ENCODE data around the gene DLG2.

Gene DLG2

DNA sequence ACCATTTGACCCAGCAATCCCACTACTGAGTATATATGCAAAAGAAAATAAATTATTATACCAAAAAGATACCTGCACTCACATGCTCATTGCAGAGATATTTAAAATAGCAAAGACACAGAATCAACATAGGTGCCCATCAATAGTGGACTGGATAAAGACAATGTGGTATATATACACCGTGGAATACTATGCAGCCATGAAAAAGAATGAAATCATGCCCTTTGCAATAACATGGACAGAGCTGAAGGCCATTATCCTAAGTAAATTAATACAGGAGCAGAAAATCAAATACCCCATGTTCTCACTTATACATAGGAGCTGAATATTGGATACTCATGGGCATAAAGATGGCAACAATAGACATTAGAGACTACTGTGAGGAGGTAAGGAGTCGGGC, 68.7 kb downstream of the DLG2 start:
- no peak for DNase-seq (ENCODE audit: low spot score)

GRCh38 chr11:85551881-85552280, 75.3 kb downstream of the DLG2 start:
- no peak for DNase-seq (ENCODE audit: low spot score)

DNA sequence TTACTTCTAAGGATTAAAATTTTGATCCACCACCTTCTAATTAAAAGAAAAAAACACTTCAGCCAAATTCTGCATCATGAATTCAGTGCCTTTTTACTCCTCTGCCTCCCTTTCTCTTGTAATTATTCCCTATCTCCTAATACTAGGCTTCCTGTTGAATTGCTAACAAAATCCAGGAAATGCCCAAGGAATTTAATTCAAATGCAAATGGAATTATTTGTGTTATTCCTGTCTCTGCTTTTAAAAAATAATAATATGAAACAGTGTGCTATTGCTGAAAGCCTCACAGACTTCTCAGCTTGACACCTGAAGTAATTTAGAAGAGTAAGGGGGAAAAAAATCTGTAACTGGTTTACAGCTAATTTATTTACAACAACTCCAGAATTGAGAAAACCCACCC, 85.5 kb downstream of the DLG2 start:
- no peak for DNase-seq (ENCODE audit: low spot score)

- DNase-seq (ENCODE audit: low spot score): no peak
These were observed 86.4 kb downstream of the DLG2 start for GRCh38 chr11:85540635-85541205.

DNA sequence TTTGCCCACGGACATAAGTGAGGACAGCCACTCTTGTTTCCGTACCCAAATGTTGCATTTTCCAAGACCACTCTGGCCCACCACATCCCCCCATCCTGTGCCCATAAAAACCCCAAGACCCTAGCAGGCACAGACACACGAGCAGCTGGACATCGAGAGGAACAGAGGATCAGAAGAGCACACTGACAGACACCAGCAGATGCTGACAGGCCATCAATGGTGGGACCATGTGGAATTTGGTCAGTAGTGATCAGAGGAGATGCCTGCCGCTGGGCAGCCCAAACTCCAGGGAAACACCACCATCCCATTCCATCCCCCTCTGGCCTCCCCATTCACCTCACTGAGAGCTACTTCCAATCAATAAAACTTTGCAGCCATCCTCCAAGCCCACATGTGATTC, 87.0 kb downstream of the DLG2 start:
- no peak for DNase-seq (ENCODE audit: low spot score)

DNA sequence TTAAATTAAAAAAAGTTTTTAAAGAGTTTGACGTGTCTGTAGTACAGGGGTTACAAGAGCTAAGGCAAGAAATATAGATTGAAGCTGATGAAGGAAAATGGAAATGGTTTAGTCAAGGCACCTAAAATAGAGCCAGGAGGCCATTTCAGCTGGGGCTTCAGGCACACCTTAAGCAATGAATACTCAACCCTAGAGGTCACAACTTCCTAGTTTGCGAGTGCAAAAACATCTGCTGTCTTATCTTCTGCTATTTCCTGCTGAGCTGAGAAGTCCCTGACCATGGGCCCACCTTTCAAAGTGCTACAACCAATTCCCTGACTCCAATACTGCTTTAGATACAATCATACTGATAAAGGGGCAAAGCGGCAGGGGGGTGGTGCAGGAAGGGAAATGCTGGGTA, 87.4 kb downstream of the DLG2 start:
- DNase-seq (ENCODE audit: low spot score): no peak

DNA sequence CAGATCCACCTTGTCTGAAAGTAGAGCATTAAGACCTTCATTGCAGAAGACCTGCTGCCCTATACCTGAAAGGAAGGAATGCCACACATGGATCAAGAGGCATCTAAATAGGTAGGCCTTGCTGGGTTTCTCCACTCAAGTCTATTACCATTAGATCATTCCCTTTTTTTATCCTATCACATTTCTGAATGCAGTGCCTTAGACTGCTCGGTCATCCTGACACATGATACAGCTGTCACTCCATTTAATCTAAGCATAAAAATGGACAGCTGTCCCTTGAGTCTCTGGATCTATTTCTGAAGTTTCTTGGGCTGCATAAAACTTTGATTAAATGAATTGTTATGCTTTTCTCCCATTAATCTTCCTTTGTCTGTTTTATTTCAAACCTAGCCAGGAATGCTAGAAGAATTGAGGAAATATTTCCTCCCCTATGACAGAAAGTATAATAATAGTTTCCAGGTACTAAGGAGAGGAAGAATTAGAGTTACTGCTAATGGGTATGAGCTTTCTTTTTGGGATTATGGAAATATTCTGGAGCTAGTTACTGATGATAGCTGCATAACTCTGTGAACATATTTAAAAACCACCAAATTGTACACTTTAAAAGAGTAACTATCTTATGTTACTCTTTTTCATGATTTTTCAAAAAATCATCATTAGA, 88.0 kb downstream of the DLG2 start:
- no peak for DNase-seq (ENCODE audit: low spot score)

DNA sequence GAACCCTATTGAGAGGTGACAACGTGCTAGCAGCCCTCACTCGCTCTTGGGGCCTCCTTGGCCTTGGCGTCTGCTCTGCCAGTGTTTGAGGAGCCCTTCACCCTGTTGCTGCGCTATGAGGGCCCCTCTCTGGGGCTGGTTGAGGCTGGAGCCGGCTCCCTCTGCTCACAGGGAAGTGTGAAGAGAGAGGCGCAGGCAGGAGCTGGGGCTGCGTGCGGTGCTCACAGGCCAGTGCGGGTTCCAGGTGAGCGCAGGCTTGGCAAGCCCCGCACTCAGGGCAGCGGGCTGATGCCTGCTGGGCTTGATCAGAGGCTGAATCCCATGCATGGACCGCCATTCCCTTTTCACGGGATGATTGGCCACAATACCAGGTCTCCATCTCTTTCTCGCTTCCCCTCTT, 90.7 kb downstream of the DLG2 start:
- no peak for DNase-seq (ENCODE audit: low spot score)

GRCh38 chr11:85534806-85535205, 92.3 kb downstream of the DLG2 start:
- DNase-seq (ENCODE audit: low spot score): no peak

DNA sequence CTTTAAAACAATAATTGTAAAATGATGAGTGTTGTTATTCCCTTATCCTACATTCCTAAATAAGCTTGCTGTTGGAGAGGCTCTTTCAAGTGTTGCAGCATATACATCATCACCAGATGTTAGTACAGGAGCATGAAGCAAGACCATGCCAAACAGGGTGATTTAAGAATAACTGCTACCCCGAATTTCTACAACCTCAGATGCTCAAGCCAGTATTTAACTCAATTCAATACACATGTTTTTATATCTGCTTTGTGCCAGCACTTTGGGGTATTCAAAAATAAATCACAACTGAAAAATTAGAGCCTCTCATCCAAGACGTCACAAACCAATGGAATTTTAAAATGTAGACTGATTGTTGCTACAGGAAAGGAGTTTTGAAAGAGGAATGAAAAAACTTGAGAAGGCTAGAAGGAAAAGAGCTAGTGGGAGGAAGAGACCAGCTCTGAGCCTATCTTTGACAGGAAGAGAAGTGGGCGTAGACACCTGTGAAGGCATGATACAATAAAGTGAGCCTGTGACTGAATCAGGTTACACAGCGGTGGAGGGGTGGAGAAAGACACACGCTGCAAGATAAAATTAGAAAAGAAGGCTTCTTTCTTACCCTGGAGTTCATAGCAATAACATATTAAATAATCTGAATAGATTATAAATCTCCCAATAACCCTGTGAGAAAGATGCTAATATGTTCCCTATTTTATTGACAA, 95.8 kb downstream of the DLG2 start:
- no peak for DNase-seq (ENCODE audit: low spot score)

DNA sequence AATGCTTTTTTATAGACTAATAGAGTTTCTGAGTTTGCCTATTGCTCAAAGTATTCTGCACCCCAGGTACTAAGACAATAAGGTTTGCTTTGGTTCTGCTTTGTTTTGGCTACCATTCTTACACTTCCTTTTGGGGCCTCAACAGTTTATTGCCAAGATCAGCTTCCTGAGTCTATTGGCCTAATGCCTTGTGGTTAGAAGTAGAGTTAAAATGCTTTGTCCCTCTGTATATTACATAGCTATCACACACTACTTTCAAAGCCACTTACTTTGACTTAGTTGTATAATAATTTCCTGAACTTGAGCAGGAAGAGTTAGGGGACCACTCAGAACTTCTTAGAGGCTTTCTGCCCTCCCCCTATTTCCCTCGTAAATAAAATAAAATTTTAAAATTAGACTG, 96.5 kb downstream of the DLG2 start:
- DNase-seq (ENCODE audit: low spot score): no peak

GRCh38 chr11:85526564-85526963, 100.6 kb downstream of the DLG2 start:
- DNase-seq (ENCODE audit: low spot score): no peak

DNA sequence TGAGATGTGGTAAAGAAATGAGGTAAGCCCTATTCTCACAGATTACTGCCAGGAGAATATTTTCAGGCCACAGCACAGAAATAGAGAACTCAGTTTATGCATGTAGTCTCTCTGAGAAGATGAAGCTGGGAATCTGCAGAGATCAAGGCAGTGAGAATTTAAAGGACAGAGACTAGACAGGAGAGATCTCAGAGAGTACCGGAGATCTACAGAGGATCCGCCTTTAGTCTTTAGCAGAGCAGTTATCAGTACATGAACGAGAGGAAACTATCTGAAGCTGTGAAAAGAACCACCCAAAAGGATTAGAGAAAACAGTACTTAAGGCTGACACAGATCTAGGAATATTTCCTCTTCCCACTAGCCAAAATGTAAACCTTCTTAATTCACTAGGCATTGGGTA, 101.5 kb downstream of the DLG2 start:
- no peak for DNase-seq (ENCODE audit: low spot score)

GRCh38 chr11:85517272-85517671, 109.9 kb downstream of the DLG2 start:
- no peak for DNase-seq (ENCODE audit: low spot score)

DNA sequence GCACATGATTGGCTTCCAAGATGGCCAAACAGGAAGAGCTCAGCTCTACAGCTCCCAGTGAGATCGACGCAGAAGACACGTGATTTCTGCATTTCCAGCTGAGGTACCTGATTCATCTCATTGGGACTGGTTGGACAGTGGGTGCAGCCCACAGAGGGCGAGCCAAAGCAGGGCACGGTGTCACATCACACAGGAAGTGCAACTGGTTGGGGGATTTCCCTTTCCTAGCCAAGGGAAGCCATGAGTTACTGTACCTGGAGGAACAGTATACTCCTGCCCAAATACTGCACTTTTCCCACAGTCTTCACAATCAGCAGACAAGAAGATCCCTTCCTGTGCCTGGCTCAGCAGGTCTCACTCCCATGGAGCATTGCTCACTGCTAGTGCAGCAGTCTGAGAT, 131.2 kb downstream of the DLG2 start:
- DNase-seq (ENCODE audit: low spot score): no peak

- no peak for DNase-seq (ENCODE audit: low spot score)
These were observed 132.7 kb downstream of the DLG2 start for GRCh38 chr11:85494396-85494795.

- DNase-seq (ENCODE audit: low spot score): no peak
These were observed 141.2 kb downstream of the DLG2 start for GRCh38 chr11:85485902-85486301.

- no peak for DNase-seq (ENCODE audit: low spot score)
These were observed 143.3 kb downstream of the DLG2 start for GRCh38 chr11:85483861-85484260.

- no peak for DNase-seq (ENCODE audit: low spot score)
These were observed 145.3 kb downstream of the DLG2 start for GRCh38 chr11:85481862-85482261.

GRCh38 chr11:85475660-85476517, 151.3 kb downstream of the DLG2 start:
- DNase-seq (ENCODE audit: low spot score): no peak

GRCh38 chr11:85472953-85473352, 154.2 kb downstream of the DLG2 start:
- DNase-seq (ENCODE audit: low spot score): no peak

GRCh38 chr11:85464283-85464682, 162.9 kb downstream of the DLG2 start:
- DNase-seq (ENCODE audit: low spot score): no peak

DNA sequence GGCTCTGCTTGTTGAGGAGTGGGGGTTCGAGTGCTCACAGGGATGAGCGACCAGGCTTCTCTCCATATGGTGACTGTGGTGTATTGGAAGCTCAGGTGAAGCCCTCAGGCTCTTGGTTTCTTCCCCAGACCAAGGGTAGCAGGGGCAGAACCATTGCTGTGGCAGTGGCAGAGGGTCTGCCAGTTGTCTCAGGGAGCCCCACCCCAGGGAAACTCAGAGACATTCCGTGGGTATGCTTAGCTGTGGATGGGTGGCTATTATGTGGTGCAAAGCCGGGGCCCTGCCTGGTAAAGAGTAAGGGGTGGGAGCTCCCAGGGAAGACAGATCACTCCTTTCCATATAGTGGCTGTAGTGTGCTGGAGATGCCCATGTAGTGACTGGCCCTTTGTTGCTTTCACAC, 167.8 kb downstream of the DLG2 start:
- DNase-seq (ENCODE audit: low spot score): no peak
